Skeletal muscle cell (primary cell): ENCODE measurements around the gene SPNS3.

Source experiments
- DNase-seq: peaks from one replicate; pipeline ENCODE4 v3.0.0-alpha.2; 2010; ENCODE audit warnings: low read depth
- H3K4me3 ChIP-seq: 2 replicates; pipeline ENCODE4 v1.5.1; 2011; ENCODE audit warnings: low read depth, mild to moderate bottlenecking, control low read depth, low read length, moderate library complexity

The SPNS3 gene

GRCh38 chr17:4503283-4504025, 69.7 kb downstream of the SPNS3 start:
- no peak overlapping the region for H3K4me3 ChIP-seq
- no peak for DNase-seq

- DNase-seq, result no peak
- H3K4me3 ChIP-seq, result no peak overlapping the region
These were observed 70.4 kb downstream of the SPNS3 start for GRCh38 chr17:4504188-4504587.

- H3K4me3 ChIP-seq, result no peak overlapping the region
- no peak for DNase-seq
These were observed 71.4 kb downstream of the SPNS3 start for GRCh38 chr17:4505187-4505586.

- no peak overlapping the region for H3K4me3 ChIP-seq
- DNase-seq, result no peak
These were observed 72.6 kb downstream of the SPNS3 start for GRCh38 chr17:4506175-4506813.

GRCh38 chr17:4506892-4507291, 73.2 kb downstream of the SPNS3 start:
- no peak overlapping the region for H3K4me3 ChIP-seq
- DNase-seq, result no peak

GRCh38 chr17:4507361-4508111, 73.8 kb downstream of the SPNS3 start:
- no peak overlapping the region for H3K4me3 ChIP-seq
- DNase-seq, result no peak

- no peak overlapping the region for H3K4me3 ChIP-seq
- DNase-seq, result no peak
These were observed 74.5 kb downstream of the SPNS3 start for GRCh38 chr17:4508207-4508606.

- H3K4me3 ChIP-seq, result no peak overlapping the region
- DNase-seq, result no peak
These were observed 75.7 kb downstream of the SPNS3 start for GRCh38 chr17:4509401-4509800.

GRCh38 chr17:4509923-4510617, 76.3 kb downstream of the SPNS3 start:
- no peak for DNase-seq

GRCh38 chr17:4510618-4510941, 76.8 kb downstream of the SPNS3 start:
- no peak for DNase-seq
- H3K4me3 ChIP-seq, result no peak overlapping the region

More at GRCh38 chr17:4509923-4510617, 76.3 kb downstream of the SPNS3 start:
- H3K4me3 ChIP-seq, result no peak overlapping the region

- DNase-seq, result no peak
These were observed 77.6 kb downstream of the SPNS3 start for GRCh38 chr17:4511199-4511932.

GRCh38 chr17:4512156-4513112, 78.7 kb downstream of the SPNS3 start:
- no peak overlapping the region for H3K4me3 ChIP-seq
- DNase-seq, result no peak

More at GRCh38 chr17:4511199-4511932, 77.6 kb downstream of the SPNS3 start:
- H3K4me3 ChIP-seq, result no peak overlapping the region

GRCh38 chr17:4513113-4514032, 79.6 kb downstream of the SPNS3 start:
- no peak for DNase-seq
- H3K4me3 ChIP-seq, result no peak overlapping the region

- no peak overlapping the region for H3K4me3 ChIP-seq
- DNase-seq, result no peak
These were observed 80.5 kb downstream of the SPNS3 start for GRCh38 chr17:4514206-4514605.

- no peak overlapping the region for H3K4me3 ChIP-seq
- no peak for DNase-seq
These were observed 81.0 kb downstream of the SPNS3 start for GRCh38 chr17:4514779-4515178.

GRCh38 chr17:4515501-4515900, 81.8 kb downstream of the SPNS3 start:
- H3K4me3 ChIP-seq, result no peak overlapping the region
- DNase-seq, result no peak

- no peak for DNase-seq
- no peak overlapping the region for H3K4me3 ChIP-seq
These were observed 83.0 kb downstream of the SPNS3 start for GRCh38 chr17:4516735-4517134.
